Lower lobe of right lung (tissue), 2 donors: ENCODE measurements around the gene HOXA11. TPM values are rescaled to one million over a fixed set of nuclear protein-coding genes. Genes with fewer than 3 reads are reported as not detected.
A peak's percentile ranks its signal among the peaks of the same experiment; 100 is the strongest.

Source experiments
- ATAC-seq, 2 donors: fragments of 200-7000 bp; cut with Tn5 transposase; one replicate each; pipeline ENCODE4 v1.9.1; 2020 to 2022; ENCODE audit warnings: mild to moderate bottlenecking in 2 of 2, moderate library complexity in 2 of 2
- DNase-seq: peaks from one replicate; pipeline ENCODE4 v3.0.0-alpha.2; 2020
- H3K27ac ChIP-seq: fragments of 200-600 bp; one replicate; pipeline ENCODE4 v1.8.0; 2022
- H3K27me3 ChIP-seq: fragments of 200-600 bp; one replicate; pipeline ENCODE4 v1.8.0; 2022; ENCODE audit warnings: low read depth
- H3K36me3 ChIP-seq: fragments of 200-600 bp; one replicate; pipeline ENCODE4 v1.8.0; 2022; ENCODE audit warnings: mild to moderate bottlenecking
- H3K4me1 ChIP-seq: fragments of 200-600 bp; one replicate; pipeline ENCODE4 v1.8.0; 2022
- H3K4me3 ChIP-seq: fragments of 200-600 bp; one replicate; pipeline ENCODE4 v1.8.0; 2022; ENCODE audit warnings: mild to moderate bottlenecking
- H3K9me3 ChIP-seq: fragments of 200-600 bp; one replicate; pipeline ENCODE4 v1.8.0; 2022
- CTCF ChIP-seq: fragments of 200-600 bp; IDR thresholded peaks from one replicate; pipeline ENCODE4 v1.8.0; 2022; ENCODE audit warnings: antibody characterized with exemption, mild to moderate bottlenecking
- intact Hi-C: fragments of 100-400 bp; cut with DNase I; formaldehyde crosslinking; loops from one replicate; pipeline ENCODE4 v1.11.0; 2022
- total RNA-seq: library from RNA; stranded (reverse); fragmentation: NEBNext Ultra II Directional; extraction: Animal tissue kit (Norgen Biotek cat#: 25700); gene quantifications from one replicate; pipeline ENCODE4 v1.2.1, GENCODE V29; 2021
- donor health status: DM: no; HTN: yes; CAD: no; lungs with severe emphysema.

Gene HOXA11
- total RNA-seq, 1 donor from 2014 or later = not detected

GRCh38 chr7:27148031-27148755, 36.8 kb downstream of the HOXA11 start:
- H3K27ac ChIP-seq = peak overlapping the region; percentile 89
- no peaks in the 10 kb centered on the region for H3K9me3 ChIP-seq
- no peak for TF ChIP-seq CTCF
- intact Hi-C loops = no loop called here
- peak overlapping the region; percentile 60 for H3K4me3 ChIP-seq
- H3K4me1 ChIP-seq = peaks cover 51% of the 10 kb centered on the region
- no peak for ATAC-seq
- H3K36me3 ChIP-seq = no peaks in the 10 kb centered on the region
- DNase-seq = peak; percentile 46
- peaks cover 82% of the 10 kb centered on the region for H3K27me3 ChIP-seq

DNA sequence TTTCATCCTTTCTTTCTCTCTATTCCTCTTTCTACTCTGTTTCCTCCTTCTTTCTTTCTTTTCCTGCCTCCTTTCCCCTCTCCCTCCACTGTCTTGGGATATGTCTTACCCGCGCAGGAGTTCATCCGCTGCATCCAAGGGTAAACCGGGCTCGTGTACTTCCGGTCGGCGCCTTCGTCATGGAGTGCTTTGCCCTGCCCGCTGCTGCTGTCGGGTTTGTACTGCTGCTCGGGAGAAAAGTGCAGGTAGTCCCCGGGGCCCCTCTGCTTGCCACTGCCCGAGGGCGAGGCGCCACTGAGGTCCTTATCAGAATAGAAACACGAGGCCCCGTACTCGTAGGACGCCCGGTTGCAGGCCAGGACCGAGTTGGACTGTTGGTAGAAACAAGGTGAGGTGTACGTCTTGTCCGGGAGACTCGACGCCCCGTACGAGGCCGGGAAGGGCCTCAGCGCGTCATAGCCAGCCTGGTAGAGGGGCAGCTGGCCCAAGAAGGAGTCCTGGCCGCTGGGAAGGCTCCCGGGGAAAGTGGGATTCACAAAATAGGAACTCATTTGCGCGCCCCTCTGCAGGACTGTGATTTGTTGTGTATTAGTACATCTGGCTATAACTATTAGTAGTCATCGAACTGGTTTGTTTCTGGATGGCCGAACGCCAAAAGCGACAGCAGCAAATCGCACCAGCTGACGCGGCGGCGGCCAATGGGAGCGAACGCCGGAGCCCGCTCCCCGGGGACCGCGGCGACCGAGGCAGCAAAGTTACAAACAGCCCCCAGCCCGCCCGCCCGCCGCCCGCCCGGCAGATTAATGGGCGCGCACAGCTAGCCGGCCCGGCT, 37.6 kb downstream of the HOXA11 start, which contains the start of gene HOXA6:
HOXA6 (minus strand) TSS at position 576 of the 832 bp plus-strand sequence; CDS start at position 551, 25 bp downstream.
- no peaks in the 10 kb centered on the region for H3K9me3 ChIP-seq
- H3K27me3 ChIP-seq = peaks cover 82% of the 10 kb centered on the region
- intact Hi-C loops = no loop called here
- TF ChIP-seq CTCF = no peak
- no peak for ATAC-seq
- no peaks in the 10 kb centered on the region for H3K36me3 ChIP-seq
- peak; percentile 49 for DNase-seq
- peaks cover 45% of the 10 kb centered on the region for H3K4me1 ChIP-seq
- peak within 1 kb of the TSS; percentile 89 for H3K27ac ChIP-seq
- H3K4me3 ChIP-seq = peak within 1 kb of the TSS; percentile 60

DNA sequence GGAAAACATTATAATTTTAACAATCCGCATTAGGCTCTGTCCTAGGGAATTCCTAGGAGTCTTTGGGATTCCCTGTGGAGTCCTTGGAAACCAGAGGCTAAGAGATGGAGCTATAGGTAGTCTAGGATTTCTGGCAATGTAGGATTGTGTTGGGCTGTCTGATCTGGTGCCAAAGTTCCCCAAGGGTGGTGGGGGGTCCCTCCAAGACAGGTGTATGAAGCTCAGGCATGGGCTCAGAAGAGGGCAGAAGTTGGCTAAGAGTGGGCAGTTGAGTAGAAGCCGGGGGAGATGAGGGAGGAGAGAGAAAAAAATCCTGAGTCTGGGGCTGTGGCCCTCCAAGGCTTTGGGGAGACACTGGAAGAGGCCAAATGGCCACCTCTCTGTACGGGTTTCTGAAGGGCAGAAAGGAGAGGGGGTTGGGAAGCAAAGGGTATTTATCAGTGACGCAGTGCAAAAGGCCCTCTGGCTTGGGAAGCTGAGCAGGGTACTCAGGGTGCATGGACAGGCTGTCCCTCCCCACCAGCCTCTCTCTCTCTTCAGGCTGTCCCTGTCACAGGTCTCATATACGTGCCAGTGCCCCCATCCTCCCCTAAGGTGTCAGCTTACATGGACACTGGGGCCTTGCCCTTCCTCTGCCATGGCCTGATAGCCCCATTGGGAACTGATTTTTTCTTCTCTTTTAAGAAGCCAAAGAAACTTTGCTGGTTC, 38.4 kb downstream of the HOXA11 start:
- Histone ChIP-seq H3K27ac (peak overlapping the region; percentile 89), H3K27me3 (peaks cover 82% of the 10 kb centered on the region), H3K4me1 (peaks cover 39% of the 10 kb centered on the region), H3K36me3 (no peaks in the 10 kb centered on the region), H3K9me3 (no peaks in the 10 kb centered on the region), H3K4me3 (peak overlapping the region; percentile 60)
- DNase-seq (no peak), ATAC-seq (no peak)
- TF ChIP-seq CTCF = no peak
- intact Hi-C loops = no loop called here

GRCh38 chr7:27145914-27146412, 39.1 kb downstream of the HOXA11 start:
- intact Hi-C loops = no loop called here
- H3K27ac ChIP-seq = peak overlapping the region; percentile 89
- H3K9me3 ChIP-seq = no peaks in the 10 kb centered on the region
- TF ChIP-seq CTCF = no peak
- H3K27me3 ChIP-seq = peaks cover 79% of the 10 kb centered on the region
- no peaks in the 10 kb centered on the region for H3K36me3 ChIP-seq
- DNase-seq = no peak
- peak overlapping the region; percentile 70 for H3K4me3 ChIP-seq
- peaks cover 32% of the 10 kb centered on the region for H3K4me1 ChIP-seq
- ATAC-seq = no peak

GRCh38 chr7:27145165-27145913, 39.7 kb downstream of the HOXA11 start:
- Histone ChIP-seq H3K27me3 (peaks cover 78% of the 10 kb centered on the region), H3K9me3 (no peaks in the 10 kb centered on the region), H3K27ac (peak overlapping the region; percentile 89), H3K36me3 (no peaks in the 10 kb centered on the region), H3K4me3 (peak overlapping the region; percentile 70), H3K4me1 (peaks cover 26% of the 10 kb centered on the region)
- intact Hi-C loops = no loop called here
- TF ChIP-seq CTCF = no peak
- no peak for ATAC-seq
- DNase-seq = no peak
